Endothelial cell of umbilical vein (primary cell): ENCODE data around the gene FBXL14. TPM values are rescaled to one million over a fixed set of nuclear protein-coding genes. Genes with fewer than 3 reads are reported as not detected.

Source experiments
- BruUV-seq: library from RNA; stranded (reverse); fragments of 400-500 nt; replicated peaks from 2 replicates; lab custom pipeline; 2021; lab: Mats Ljungman, UMichigan
- CTCF ChIA-PET: fragments of 300-600, 350-600 bp; sonication (Branson Sonifier 250); formaldehyde crosslinking; loops from one replicate; lab custom pipeline; 2021; ENCODE audit warnings: antibody characterized with exemption, inconsistent platforms; lab: Charles Lee
- POLR2A ChIA-PET: fragments of 300-600, 350-600 bp; sonication (Branson Sonifier 250); formaldehyde crosslinking; loops from one replicate; lab custom pipeline; 2021; ENCODE audit warnings: antibody characterized with exemption, inconsistent platforms; lab: Charles Lee
- DNase-seq: peaks from one replicate; pipeline ENCODE4 v3.0.0-alpha.2; 2011; ENCODE audit warnings: low read depth, low spot score
- FAIRE-seq: peaks from 2 replicates; lab custom pipeline; 2011; peaks lifted over from hg19 to GRCh38; lab: Jason Lieb, UNC
- H2AFZ ChIP-seq: 2 replicates; pipeline ENCODE4 v1.6.0; 2012; ENCODE audit warnings: low read depth, low read length, control low read depth, inconsistent platforms
- H3K27ac ChIP-seq: 2 replicates; pipeline ENCODE4 v1.5.1; 2011; ENCODE audit warnings: low read depth, mild to moderate bottlenecking, control low read depth, low read length, moderate library complexity; ENCODE audit not compliant: insufficient read depth
- H3K27me3 ChIP-seq, 2 experiments: 2 replicates each; pipeline versions ENCODE4 v1.6.0 to v1.6.1; 2011; ENCODE audit warnings: low read length in 2 of 2, mixed read lengths in 1 of 2; ENCODE audit not compliant: control insufficient read depth in 2 of 2, insufficient read depth in 2 of 2
- H3K36me3 ChIP-seq, 2 experiments: 2 replicates in 1 of 2; 3 replicates in 1 of 2; pipeline ENCODE4 v1.5.1; 2011; ENCODE audit warnings: low read length in 2 of 2, mild to moderate bottlenecking in 1 of 2, moderate library complexity in 1 of 2; ENCODE audit not compliant: control insufficient read depth in 2 of 2, insufficient read depth in 2 of 2; ENCODE audit errors: extremely low read depth in 1 of 2
- H3K4me1 ChIP-seq: 3 replicates; pipeline ENCODE4 v1.5.1; 2011; ENCODE audit warnings: mild to moderate bottlenecking, low read length; ENCODE audit not compliant: control insufficient read depth, insufficient read depth; ENCODE audit errors: extremely low read depth
- H3K4me2 ChIP-seq: 2 replicates; pipeline ENCODE4 v1.6.1; 2011; ENCODE audit warnings: low read length, control low read depth, mixed read lengths; ENCODE audit not compliant: insufficient read depth
- H3K4me3 ChIP-seq, 3 experiments: fragments of 200-600 bp in 1 of 3; sonication (generic), shearing (Covaris generic) in 1 of 3; replicated peaks in 1 of 3; 2 replicates each; pipeline ENCODE4 v1.5.1; 2011 to 2016; ENCODE audit warnings: control low read depth in 3 of 3, low read length in 3 of 3, mild to moderate bottlenecking in 2 of 3, inconsistent platforms in 1 of 3, low read depth in 1 of 3, moderate library complexity in 1 of 3; ENCODE audit not compliant: insufficient read depth in 1 of 3
- H3K79me2 ChIP-seq: 2 replicates; pipeline ENCODE4 v1.6.0; 2012; ENCODE audit warnings: low read length, inconsistent platforms; ENCODE audit not compliant: control insufficient read depth, insufficient read depth
- H3K9ac ChIP-seq: replicated peaks from 2 replicates; pipeline ENCODE3; 2011; ENCODE audit warnings: low read length, control low read depth; ENCODE audit not compliant: insufficient read depth; ENCODE audit errors: extremely low read depth
- H3K9me1 ChIP-seq: replicated peaks from 3 replicates; pipeline ENCODE4 v1.6.0; 2011; ENCODE audit warnings: mild to moderate bottlenecking, low read length; ENCODE audit not compliant: control insufficient read depth, insufficient read depth; ENCODE audit errors: extremely low read depth
- H3K9me3 ChIP-seq: replicated peaks from 2 replicates; pipeline ENCODE4 v1.5.1; 2012; ENCODE audit warnings: low read length, inconsistent platforms; ENCODE audit not compliant: control insufficient read depth, insufficient read depth
- H4K20me1 ChIP-seq: replicated peaks from 2 replicates; pipeline ENCODE3; 2011; ENCODE audit warnings: mild to moderate bottlenecking, low read length; ENCODE audit not compliant: control insufficient read depth, insufficient read depth; ENCODE audit errors: extremely low read depth
- EZH2 ChIP-seq: IDR thresholded peaks from 2 replicates; pipeline ENCODE4 v1.6.1; 2012; ENCODE audit warnings: borderline replicate concordance, low read depth, mild to moderate bottlenecking, moderate library complexity, low read length, inconsistent platforms; ENCODE audit not compliant: severe bottlenecking
- FOS ChIP-seq: IDR thresholded peaks from 2 replicates; pipeline ENCODE4 v1.6.1; 2011; ENCODE audit warnings: mild to moderate bottlenecking, low read length, moderate library complexity, borderline replicate concordance; ENCODE audit not compliant: insufficient read depth
- GATA2 ChIP-seq: IDR thresholded peaks from 2 replicates; pipeline ENCODE4 v1.7.0; 2011; ENCODE audit warnings: low read depth, mild to moderate bottlenecking, moderate library complexity, mixed read lengths, low read length; ENCODE audit not compliant: insufficient read length, insufficient read depth
- JUN ChIP-seq: IDR thresholded peaks from 2 replicates; pipeline ENCODE4 v1.6.1; 2011; ENCODE audit warnings: borderline replicate concordance, low read depth; ENCODE audit not compliant: insufficient read length, insufficient read depth
- MYC ChIP-seq: IDR thresholded peaks from one replicate; pipeline ENCODE4 v1.6.1; 2011; ENCODE audit warnings: mild to moderate bottlenecking, low read depth, low read length
- POLR2A ChIP-seq: IDR thresholded peaks from 2 replicates; pipeline ENCODE4 v1.6.1; 2012; ENCODE audit warnings: low read depth, mild to moderate bottlenecking, control low read depth, low read length
- POLR2AphosphoS5 ChIP-seq: IDR thresholded peaks from 2 replicates; pipeline ENCODE4 v1.6.1; 2012; ENCODE audit warnings: low read depth, mild to moderate bottlenecking, control low read depth, low read length, moderate library complexity; ENCODE audit not compliant: insufficient read depth
- dilution Hi-C: fragments of 300-500 bp; cut with MboI; formaldehyde crosslinking; loops from one replicate; pipeline ENCODE4 v1.15.0; 2019; ENCODE audit warnings: low sequenced_read_pairs; ENCODE audit not compliant: extremely low pct_ligation_motif_present
- intact Hi-C: fragments of 100-400 bp; cut with micrococcal nuclease; formaldehyde crosslinking; loops from one replicate; pipeline ENCODE4 v1.10.0; 2022
- polyA plus RNA-seq, 4 experiments: library from polyadenylated mRNA; depleted of rRNA in 3 of 4; stranded (reverse) in 3 of 4; unstranded in 1 of 4; fragments of >200 nt; gene quantifications; 2 replicates each; pipeline versions ENCODE4 v1.2.1 to v1.2.3, GENCODE V29; 2011 to 2012; ENCODE audit warnings: missing spikeins in 1 of 4
- total RNA-seq: library from RNA; stranded (reverse); gene quantifications from 2 replicates; pipeline ENCODE4 v1.2.3, GENCODE V29; 2021
- TF ChIP-seq, protein P1 (sequence below): IDR thresholded peaks from 2 replicates; pipeline ENCODE4 v1.6.1; 2011; ENCODE audit not compliant: insufficient read depth, insufficient read length
- TF ChIP-seq, protein P2 (sequence below), 2 donors: IDR thresholded peaks; 1 replicate in 1 of 2; 2 replicates in 1 of 2; pipeline ENCODE4 v1.5.1; 2011; ENCODE audit warnings: low read length in 2 of 2, mild to moderate bottlenecking in 2 of 2, moderate library complexity in 2 of 2, control low read depth in 1 of 2, inconsistent platforms in 1 of 2, low read depth in 1 of 2; ENCODE audit not compliant: insufficient read depth in 1 of 2; ENCODE audit errors: extremely low read depth in 1 of 2

The FBXL14 gene
- total and polyA plus RNA-seq, 2 donors (not counting 3 experiments of a cell fraction or from before 2014, with no cell fraction given), result 11.3 to 15.7 TPM

DNA sequence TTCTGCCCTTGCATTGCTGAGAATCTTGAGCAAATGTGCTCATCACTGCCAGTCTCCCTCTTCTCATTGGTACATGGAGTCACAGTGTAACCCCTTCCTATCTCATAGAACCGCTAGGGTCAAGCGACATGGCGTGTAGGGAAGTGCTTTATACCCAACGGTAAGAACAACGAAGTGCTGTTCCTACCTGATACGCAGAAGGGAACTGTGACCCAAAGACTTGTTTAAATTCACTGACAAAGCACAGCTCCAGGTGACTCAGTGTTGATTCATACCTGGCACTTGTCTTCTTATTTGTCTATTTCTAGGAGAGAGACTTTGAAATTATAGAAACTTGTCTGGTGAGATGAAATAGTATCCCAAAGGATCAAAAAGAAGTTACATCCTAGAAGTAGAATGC is 53.7 kb downstream of the FBXL14 start:
- dilution Hi-C loops, result no loop called here
- Histone ChIP-seq H3K36me3 (no peaks in the 10 kb centered on the region), H3K27ac (no peak overlapping the region), H3K9me3 (no peaks in the 10 kb centered on the region), H3K9me1 (no peaks in the 10 kb centered on the region), H3K4me1 (no peaks in the 10 kb centered on the region), H3K4me2 (no peak overlapping the region), H3K27me3 (peaks cover 16 to 24% of the 10 kb centered on the region in 2 experiments), H2AFZ (no peak overlapping the region), H4K20me1 (no peaks in the 10 kb centered on the region), H3K79me2 (no peaks in the 10 kb centered on the region), H3K4me3 (no peak overlapping the region), H3K9ac (no peak overlapping the region)
- POLR2A ChIA-PET, result no interaction called here
- CTCF ChIA-PET, result interaction anchor here (3.6 kb wide), 1 partner anchor 423 kb away, joined by 17 read pairs; no protein-coding TSS in a partner anchor
- intact Hi-C loops, result no loop called here
- no peak for DNase-seq
- FAIRE-seq, result no peak
- TF ChIP-seq GATA2, result no peak
- no peak for TF ChIP-seq JUN
- no peak for TF ChIP-seq POLR2AphosphoS5
- TF ChIP-seq POLR2A, result no peak
- TF ChIP-seq, protein P1, sequence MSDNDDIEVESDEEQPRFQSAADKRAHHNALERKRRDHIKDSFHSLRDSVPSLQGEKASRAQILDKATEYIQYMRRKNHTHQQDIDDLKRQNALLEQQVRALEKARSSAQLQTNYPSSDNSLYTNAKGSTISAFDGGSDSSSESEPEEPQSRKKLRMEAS, result no peak
- TF ChIP-seq FOS, result no peak
- TF ChIP-seq, protein P2, sequence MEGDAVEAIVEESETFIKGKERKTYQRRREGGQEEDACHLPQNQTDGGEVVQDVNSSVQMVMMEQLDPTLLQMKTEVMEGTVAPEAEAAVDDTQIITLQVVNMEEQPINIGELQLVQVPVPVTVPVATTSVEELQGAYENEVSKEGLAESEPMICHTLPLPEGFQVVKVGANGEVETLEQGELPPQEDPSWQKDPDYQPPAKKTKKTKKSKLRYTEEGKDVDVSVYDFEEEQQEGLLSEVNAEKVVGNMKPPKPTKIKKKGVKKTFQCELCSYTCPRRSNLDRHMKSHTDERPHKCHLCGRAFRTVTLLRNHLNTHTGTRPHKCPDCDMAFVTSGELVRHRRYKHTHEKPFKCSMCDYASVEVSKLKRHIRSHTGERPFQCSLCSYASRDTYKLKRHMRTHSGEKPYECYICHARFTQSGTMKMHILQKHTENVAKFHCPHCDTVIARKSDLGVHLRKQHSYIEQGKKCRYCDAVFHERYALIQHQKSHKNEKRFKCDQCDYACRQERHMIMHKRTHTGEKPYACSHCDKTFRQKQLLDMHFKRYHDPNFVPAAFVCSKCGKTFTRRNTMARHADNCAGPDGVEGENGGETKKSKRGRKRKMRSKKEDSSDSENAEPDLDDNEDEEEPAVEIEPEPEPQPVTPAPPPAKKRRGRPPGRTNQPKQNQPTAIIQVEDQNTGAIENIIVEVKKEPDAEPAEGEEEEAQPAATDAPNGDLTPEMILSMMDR (IDR thresholded peaks at IDR 0.05; ENCODE audit: extremely low read depth in 1 of 2, insufficient read depth in 1 of 2, low read depth in 1 of 2, low read length in 2 of 2), result no peak
- TF ChIP-seq EZH2, result no peak
- no peak for TF ChIP-seq MYC
- BruUV-seq, result no TSS peak
